Activated naive CD8-positive, alpha-beta T cell treated with anti-CD3 and anti-CD28 coated beads, Interleukin-2, amount 50 U/mL, for 24 hours (primary cell): ENCODE measurements around the gene MPRIP.

ENCODE experiments used
- ATAC-seq: fragments of 150-1000 bp; cut with Tn5 transposase; one replicate; pipeline ENCODE4 v1.10.0; 2021
- DNase-seq: peaks from one replicate; pipeline ENCODE4 v3.0.0; 2021
- H3K27ac Mint-ChIP-seq: one replicate; pipeline ENCODE4 v1.8.0; 2021; ENCODE audit warnings: mild to moderate bottlenecking, mixed read lengths
- H3K27me3 Mint-ChIP-seq: one replicate; pipeline ENCODE4 v1.8.0; 2021; ENCODE audit warnings: mixed read lengths
- H3K36me3 Mint-ChIP-seq: one replicate; pipeline ENCODE4 v1.8.0; 2021; ENCODE audit warnings: low read depth, mixed read lengths
- H3K4me1 Mint-ChIP-seq: one replicate; pipeline ENCODE4 v1.8.0; 2021; ENCODE audit warnings: mixed read lengths
- H3K4me3 Mint-ChIP-seq: one replicate; pipeline ENCODE4 v1.8.0; 2021; ENCODE audit warnings: mild to moderate bottlenecking, moderate library complexity, mixed read lengths
- H3K9me3 Mint-ChIP-seq: one replicate; pipeline ENCODE4 v1.8.0; 2021; ENCODE audit warnings: mixed read lengths

Gene MPRIP

GRCh38 chr17:17019891-17020456 is 22.3 kb upstream of the MPRIP start:
- no peaks in the 10 kb centered on the region for H3K9me3 Mint-ChIP-seq
- ATAC-seq (no peak), DNase-seq (no peak)
- no peaks in the 10 kb centered on the region for H3K36me3 Mint-ChIP-seq
- H3K4me3 Mint-ChIP-seq: no peak overlapping the region
- no peaks in the 10 kb centered on the region for H3K27me3 Mint-ChIP-seq
- peaks cover 28% of the 10 kb centered on the region for H3K4me1 Mint-ChIP-seq
- no peak overlapping the region for H3K27ac Mint-ChIP-seq

GRCh38 chr17:17020821-17021193 is 21.4 kb upstream of the MPRIP start:
- ATAC-seq (no peak), DNase-seq (no peak)
- Mint-ChIP-seq H3K27me3 (no peaks in the 10 kb centered on the region), H3K9me3 (no peaks in the 10 kb centered on the region), H3K4me1 (peaks cover 21% of the 10 kb centered on the region), H3K27ac (no peak overlapping the region), H3K36me3 (no peaks in the 10 kb centered on the region), H3K4me3 (no peak overlapping the region)

- no peaks in the 10 kb centered on the region for H3K9me3 Mint-ChIP-seq
- DNase-seq (no peak), ATAC-seq (no peak)
- no peak overlapping the region for H3K27ac Mint-ChIP-seq
- peaks cover 16% of the 10 kb centered on the region for H3K4me1 Mint-ChIP-seq
- no peaks in the 10 kb centered on the region for H3K36me3 Mint-ChIP-seq
- H3K4me3 Mint-ChIP-seq: no peak overlapping the region
- no peaks in the 10 kb centered on the region for H3K27me3 Mint-ChIP-seq
These were observed 20.9 kb upstream of the MPRIP start for GRCh38 chr17:17021194-17021863.

- H3K36me3 Mint-ChIP-seq: no peaks in the 10 kb centered on the region
- H3K4me1 Mint-ChIP-seq: peaks cover 9% of the 10 kb centered on the region
- DNase-seq: no peak
- no peaks in the 10 kb centered on the region for H3K27me3 Mint-ChIP-seq
- ATAC-seq: no peak
- no peak overlapping the region for H3K27ac Mint-ChIP-seq
- H3K4me3 Mint-ChIP-seq: no peak overlapping the region
- H3K9me3 Mint-ChIP-seq: no peaks in the 10 kb centered on the region
These were observed 20.2 kb upstream of the MPRIP start for GRCh38 chr17:17022011-17022410.

GRCh38 chr17:17022456-17022855 is 19.8 kb upstream of the MPRIP start:
- no peak overlapping the region for H3K4me3 Mint-ChIP-seq
- ATAC-seq (no peak), DNase-seq (no peak)
- H3K27ac Mint-ChIP-seq: no peak overlapping the region
- H3K9me3 Mint-ChIP-seq: no peaks in the 10 kb centered on the region
- no peaks in the 10 kb centered on the region for H3K36me3 Mint-ChIP-seq
- H3K4me1 Mint-ChIP-seq: peaks cover 5% of the 10 kb centered on the region
- no peaks in the 10 kb centered on the region for H3K27me3 Mint-ChIP-seq

- H3K27ac Mint-ChIP-seq: no peak overlapping the region
- H3K27me3 Mint-ChIP-seq: no peaks in the 10 kb centered on the region
- ATAC-seq (no peak), DNase-seq (no peak)
- no peaks in the 10 kb centered on the region for H3K36me3 Mint-ChIP-seq
- no peaks in the 10 kb centered on the region for H3K4me1 Mint-ChIP-seq
- no peak overlapping the region for H3K4me3 Mint-ChIP-seq
- H3K9me3 Mint-ChIP-seq: no peaks in the 10 kb centered on the region
These were observed 17.4 kb upstream of the MPRIP start for GRCh38 chr17:17024778-17025300.

- DNase-seq (no peak), ATAC-seq (no peak)
- Mint-ChIP-seq H3K9me3 (no peaks in the 10 kb centered on the region), H3K4me3 (no peak overlapping the region), H3K27me3 (no peaks in the 10 kb centered on the region), H3K4me1 (no peaks in the 10 kb centered on the region), H3K27ac (no peak overlapping the region), H3K36me3 (no peaks in the 10 kb centered on the region)
These were observed 16.6 kb upstream of the MPRIP start for GRCh38 chr17:17025621-17026020.

- H3K36me3 Mint-ChIP-seq: no peaks in the 10 kb centered on the region
- no peak for ATAC-seq
- no peaks in the 10 kb centered on the region for H3K4me1 Mint-ChIP-seq
- no peaks in the 10 kb centered on the region for H3K27me3 Mint-ChIP-seq
- no peak for DNase-seq
- no peaks in the 10 kb centered on the region for H3K9me3 Mint-ChIP-seq
- no peak overlapping the region for H3K4me3 Mint-ChIP-seq
- H3K27ac Mint-ChIP-seq: no peak overlapping the region
These were observed 16.1 kb upstream of the MPRIP start for GRCh38 chr17:17026163-17026562.

GRCh38 chr17:17027442-17028058 is 14.7 kb upstream of the MPRIP start:
- Mint-ChIP-seq H3K36me3 (no peaks in the 10 kb centered on the region), H3K4me1 (no peaks in the 10 kb centered on the region), H3K27me3 (no peaks in the 10 kb centered on the region), H3K4me3 (no peak overlapping the region), H3K27ac (no peak overlapping the region), H3K9me3 (no peaks in the 10 kb centered on the region)
- no peak for ATAC-seq
- no peak for DNase-seq

- no peaks in the 10 kb centered on the region for H3K4me1 Mint-ChIP-seq
- H3K36me3 Mint-ChIP-seq: no peaks in the 10 kb centered on the region
- H3K27ac Mint-ChIP-seq: no peak overlapping the region
- no peaks in the 10 kb centered on the region for H3K27me3 Mint-ChIP-seq
- DNase-seq (no peak), ATAC-seq (no peak)
- no peak overlapping the region for H3K4me3 Mint-ChIP-seq
- no peaks in the 10 kb centered on the region for H3K9me3 Mint-ChIP-seq
These were observed 14.0 kb upstream of the MPRIP start for GRCh38 chr17:17028059-17028877.

- H3K27me3 Mint-ChIP-seq: no peaks in the 10 kb centered on the region
- DNase-seq: no peak
- H3K4me1 Mint-ChIP-seq: no peaks in the 10 kb centered on the region
- H3K4me3 Mint-ChIP-seq: no peak overlapping the region
- no peak overlapping the region for H3K27ac Mint-ChIP-seq
- H3K9me3 Mint-ChIP-seq: no peaks in the 10 kb centered on the region
- no peak for ATAC-seq
- H3K36me3 Mint-ChIP-seq: no peaks in the 10 kb centered on the region
These were observed 13.2 kb upstream of the MPRIP start for GRCh38 chr17:17028878-17029535.

GRCh38 chr17:17029938-17030337 is 12.3 kb upstream of the MPRIP start:
- no peak overlapping the region for H3K27ac Mint-ChIP-seq

GRCh38 chr17:17030515-17031211 is 11.6 kb upstream of the MPRIP start:
- ATAC-seq: no peak
- no peak for DNase-seq
- no peak overlapping the region for H3K27ac Mint-ChIP-seq
- H3K4me1 Mint-ChIP-seq: no peaks in the 10 kb centered on the region
- H3K4me3 Mint-ChIP-seq: no peak overlapping the region
- H3K9me3 Mint-ChIP-seq: no peaks in the 10 kb centered on the region
- no peaks in the 10 kb centered on the region for H3K27me3 Mint-ChIP-seq
- no peaks in the 10 kb centered on the region for H3K36me3 Mint-ChIP-seq

More at GRCh38 chr17:17029938-17030337, 12.3 kb upstream of the MPRIP start:
- no peaks in the 10 kb centered on the region for H3K9me3 Mint-ChIP-seq
- H3K36me3 Mint-ChIP-seq: no peaks in the 10 kb centered on the region
- H3K27me3 Mint-ChIP-seq: no peaks in the 10 kb centered on the region
- ATAC-seq: no peak
- H3K4me3 Mint-ChIP-seq: no peak overlapping the region
- no peaks in the 10 kb centered on the region for H3K4me1 Mint-ChIP-seq
- no peak for DNase-seq
